ENCODE measurements around the gene ULK2.

DNA sequence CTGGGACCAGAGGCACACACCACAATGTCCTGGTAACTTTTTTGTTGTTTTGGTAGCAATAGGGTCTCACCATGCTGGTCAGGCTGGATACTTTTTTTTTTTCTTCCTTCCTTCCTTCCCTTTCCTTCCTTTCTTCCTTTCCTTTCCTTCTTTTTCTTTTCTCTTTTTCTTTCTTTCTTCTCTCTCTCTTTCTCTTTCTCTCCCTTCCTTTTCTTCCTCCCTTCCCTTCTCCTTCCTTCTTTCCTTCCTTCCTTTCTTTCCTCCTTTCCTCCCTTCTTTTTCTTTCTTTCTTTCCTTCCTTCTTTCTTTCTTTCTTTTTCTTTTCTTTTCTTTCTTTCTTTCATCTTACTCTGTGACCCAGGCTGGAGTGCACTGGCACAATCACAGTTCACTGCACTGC lies 18.4 kb upstream of the ULK2 start:
- TF ChIP-seq RFX5 (IDR thresholded peaks at IDR 0.05; ENCODE audit: low read length) (no peak), CHD2 (IDR thresholded peaks at IDR 0.05; ENCODE audit: low read length, partially characterized antibody) (no peak), CTCF (IDR thresholded peaks at IDR 0.05) (no peak), FOXM1 (IDR thresholded peaks at IDR 0.05; ENCODE audit: low read depth) (no peak), USF1 (IDR thresholded peaks at IDR 0.05; ENCODE audit: borderline replicate concordance, low read depth) (no peak), SMC3 (IDR thresholded peaks at IDR 0.05; ENCODE audit: low read depth, low read length) (no peak)

All from SK-N-SH (cell line).